ENCODE measurements around the gene PLCB1. TPM values are rescaled to one million over a fixed set of nuclear protein-coding genes. Genes with fewer than 3 reads are reported as not detected.

Gene PLCB1
- total and polyA plus RNA-seq, 5 experiments from 2014 or later = 1.4 to 3.8 (median 2.8) TPM

GRCh38 chr20:8390037-8390433 lies 258.0 kb downstream of the PLCB1 start:
- peaks cover 0 to 7% (median 0%) of the 10 kb centered on the region in 4 donors for H3K4me1 Mint-ChIP-seq
- POLR2A ChIA-PET = no interaction called here
- DNase-seq (no peak), ATAC-seq (no peak)
- H3K27me3 Mint-ChIP-seq = peaks cover 0 to 2% (median 0%) of the 10 kb centered on the region in 5 donors
- H3K36me3 Mint-ChIP-seq = no peaks in the 10 kb centered on the region
- H3K9me3 Mint-ChIP-seq = no peaks in the 10 kb centered on the region
- H3K27ac Mint-ChIP-seq = no peak overlapping the region
- no peak overlapping the region for H3K4me3 Mint-ChIP-seq

GRCh38 chr20:8390500-8390899 lies 258.4 kb downstream of the PLCB1 start:
- H3K27me3 Mint-ChIP-seq = peaks cover 0 to 2% (median 0%) of the 10 kb centered on the region in 5 donors
- no peaks in the 10 kb centered on the region for H3K9me3 Mint-ChIP-seq
- ATAC-seq (no peak), DNase-seq (no peak)
- H3K4me3 Mint-ChIP-seq = no peak overlapping the region
- POLR2A ChIA-PET = no interaction called here
- H3K4me1 Mint-ChIP-seq = peaks cover 0 to 7% (median 0%) of the 10 kb centered on the region in 4 donors
- H3K36me3 Mint-ChIP-seq = no peaks in the 10 kb centered on the region
- no peak overlapping the region for H3K27ac Mint-ChIP-seq

- POLR2A ChIA-PET = no interaction called here
- no peaks in the 10 kb centered on the region for H3K9me3 Mint-ChIP-seq
- H3K27ac Mint-ChIP-seq = no peak overlapping the region
- peaks cover 0 to 3% (median 0%) of the 10 kb centered on the region in 4 donors for H3K4me1 Mint-ChIP-seq
- no peaks in the 10 kb centered on the region for H3K36me3 Mint-ChIP-seq
- DNase-seq = no peak
- ATAC-seq = no peak
- no peaks in the 10 kb centered on the region for H3K27me3 Mint-ChIP-seq
- no peak overlapping the region for H3K4me3 Mint-ChIP-seq
Measured at GRCh38 chr20:8393381-8393780, 261.3 kb downstream of the PLCB1 start.

GRCh38 chr20:8394308-8394945 lies 262.4 kb downstream of the PLCB1 start:
- no peak overlapping the region for H3K4me3 Mint-ChIP-seq
- POLR2A ChIA-PET = no interaction called here
- H3K27me3 Mint-ChIP-seq = peaks cover 0 to 2% (median 0%) of the 10 kb centered on the region in 5 donors
- H3K9me3 Mint-ChIP-seq = no peaks in the 10 kb centered on the region
- H3K4me1 Mint-ChIP-seq = peaks cover 0 to 6% (median 0%) of the 10 kb centered on the region in 4 donors
- no peaks in the 10 kb centered on the region for H3K36me3 Mint-ChIP-seq
- DNase-seq (no peak), ATAC-seq (no peak)
- H3K27ac Mint-ChIP-seq = no peak overlapping the region

- H3K27ac Mint-ChIP-seq = no peak overlapping the region
- H3K9me3 Mint-ChIP-seq = no peaks in the 10 kb centered on the region
- peaks cover 0 to 11% (median under 1%) of the 10 kb centered on the region in 4 donors for H3K4me1 Mint-ChIP-seq
- POLR2A ChIA-PET = no interaction called here
- no peaks in the 10 kb centered on the region for H3K36me3 Mint-ChIP-seq
- no peak overlapping the region for H3K4me3 Mint-ChIP-seq
- ATAC-seq (no peak), DNase-seq (no peak)
- peaks cover 0 to 2% (median 0%) of the 10 kb centered on the region in 5 donors for H3K27me3 Mint-ChIP-seq
Measured at GRCh38 chr20:8395956-8396355, 263.9 kb downstream of the PLCB1 start.

- ATAC-seq (no peak), DNase-seq (no peak)
- H3K4me3 Mint-ChIP-seq = no peak overlapping the region
- peaks cover 0 to 2% (median 0%) of the 10 kb centered on the region in 5 donors for H3K27me3 Mint-ChIP-seq
- H3K9me3 Mint-ChIP-seq = no peaks in the 10 kb centered on the region
- peaks cover 0 to 11% (median under 1%) of the 10 kb centered on the region in 4 donors for H3K4me1 Mint-ChIP-seq
- no peaks in the 10 kb centered on the region for H3K36me3 Mint-ChIP-seq
- POLR2A ChIA-PET = no interaction called here
- no peak overlapping the region for H3K27ac Mint-ChIP-seq
Measured at GRCh38 chr20:8398263-8399051, 266.4 kb downstream of the PLCB1 start.

- ATAC-seq (no peak), DNase-seq (no peak)
- Mint-ChIP-seq H3K4me3 (no peak overlapping the region), H3K4me1 (peaks cover 0 to 11% (median under 1%) of the 10 kb centered on the region in 4 donors), H3K36me3 (no peaks in the 10 kb centered on the region), H3K27me3 (peaks cover 0 to 2% (median 0%) of the 10 kb centered on the region in 5 donors), H3K27ac (no peak overlapping the region), H3K9me3 (no peaks in the 10 kb centered on the region)
- POLR2A ChIA-PET = no interaction called here
Measured at GRCh38 chr20:8399947-8400346, 267.9 kb downstream of the PLCB1 start.

- Mint-ChIP-seq H3K27ac (no peak overlapping the region), H3K9me3 (no peaks in the 10 kb centered on the region), H3K27me3 (peaks cover 0 to 2% (median 0%) of the 10 kb centered on the region in 5 donors), H3K4me3 (no peak overlapping the region), H3K4me1 (peaks cover 0 to 11% (median under 1%) of the 10 kb centered on the region in 4 donors), H3K36me3 (no peaks in the 10 kb centered on the region)
- DNase-seq = no peak
- POLR2A ChIA-PET = no interaction called here
- no peak for ATAC-seq
Measured at GRCh38 chr20:8400486-8400885, 268.4 kb downstream of the PLCB1 start.

GRCh38 chr20:8401556-8401955 lies 269.5 kb downstream of the PLCB1 start:
- no peak overlapping the region for H3K4me3 Mint-ChIP-seq
- no peaks in the 10 kb centered on the region for H3K36me3 Mint-ChIP-seq
- H3K4me1 Mint-ChIP-seq = peaks cover 0 to 11% (median under 1%) of the 10 kb centered on the region in 4 donors
- H3K9me3 Mint-ChIP-seq = no peaks in the 10 kb centered on the region
- no peak for DNase-seq
- no peak for ATAC-seq
- no peak overlapping the region for H3K27ac Mint-ChIP-seq
- H3K27me3 Mint-ChIP-seq = peaks cover 0 to 2% (median 0%) of the 10 kb centered on the region in 5 donors
- POLR2A ChIA-PET = no interaction called here

- Mint-ChIP-seq H3K36me3 (no peaks in the 10 kb centered on the region), H3K4me1 (peaks cover 0 to 11% (median under 1%) of the 10 kb centered on the region in 4 donors), H3K4me3 (no peak overlapping the region), H3K27ac (no peak overlapping the region), H3K27me3 (peaks cover 0 to 2% (median 0%) of the 10 kb centered on the region in 5 donors), H3K9me3 (no peaks in the 10 kb centered on the region)
- DNase-seq = no peak
- no peak for ATAC-seq
- POLR2A ChIA-PET = no interaction called here
Measured at GRCh38 chr20:8402798-8403197, 270.7 kb downstream of the PLCB1 start.

GRCh38 chr20:8404912-8405635 lies 273.0 kb downstream of the PLCB1 start:
- no peak overlapping the region for H3K27ac Mint-ChIP-seq
- H3K4me1 Mint-ChIP-seq = peaks cover 0 to 4% (median under 1%) of the 10 kb centered on the region in 4 donors
- DNase-seq (no peak), ATAC-seq (no peak)
- no peaks in the 10 kb centered on the region for H3K9me3 Mint-ChIP-seq
- H3K36me3 Mint-ChIP-seq = no peaks in the 10 kb centered on the region
- no peaks in the 10 kb centered on the region for H3K27me3 Mint-ChIP-seq
- H3K4me3 Mint-ChIP-seq = no peak overlapping the region
- POLR2A ChIA-PET = no interaction called here

GRCh38 chr20:8406391-8406790 lies 274.3 kb downstream of the PLCB1 start:
- POLR2A ChIA-PET = no interaction called here
- Mint-ChIP-seq H3K9me3 (no peaks in the 10 kb centered on the region), H3K4me1 (no peaks in the 10 kb centered on the region)

More at GRCh38 chr20:8406391-8406790, 274.3 kb downstream of the PLCB1 start:
- DNase-seq = no peak
- Mint-ChIP-seq H3K36me3 (no peaks in the 10 kb centered on the region), H3K27ac (no peak overlapping the region), H3K4me3 (no peak overlapping the region), H3K27me3 (peaks cover 0 to 2% (median 0%) of the 10 kb centered on the region in 5 donors)
- no peak for ATAC-seq

All from naive thymus-derived CD8-positive, alpha-beta T cell (primary cell).